Activated T-helper 2 cell treated with anti-CD3 and anti-CD28 coated beads, Interferon-gamma antibody, Interleukin-2, Interleukin-4, amounts not matched to agents 10 μg/mL and 5 μg/mL and 100 μg/mL, durations not matched to agents 14 hours and 24 hours and 36 hours (primary cell): ENCODE measurements around the gene AGAP2. TPM values are rescaled to one million over a fixed set of nuclear protein-coding genes. Genes with fewer than 3 reads are reported as not detected.

Experiments used
- DNase-seq: peaks from one replicate; pipeline ENCODE4 v3.0.0; 2021; ENCODE audit warnings: low spot score
- H3K27ac Mint-ChIP-seq: one replicate; pipeline ENCODE4 v1.8.0; 2021; ENCODE audit warnings: mixed read lengths
- H3K27me3 Mint-ChIP-seq: one replicate; pipeline ENCODE4 v1.8.0; 2021; ENCODE audit warnings: low read depth, mixed read lengths
- H3K36me3 Mint-ChIP-seq: one replicate; pipeline ENCODE4 v1.8.0; 2021; ENCODE audit warnings: low read depth, mixed read lengths
- H3K4me1 Mint-ChIP-seq: one replicate; pipeline ENCODE4 v1.8.0; 2021; ENCODE audit warnings: low read depth, mixed read lengths
- H3K4me3 Mint-ChIP-seq: one replicate; pipeline ENCODE4 v1.8.0; 2021; ENCODE audit warnings: low read depth, mild to moderate bottlenecking, moderate library complexity, mixed read lengths
- H3K9me3 Mint-ChIP-seq: one replicate; pipeline ENCODE4 v1.8.0; 2021; ENCODE audit warnings: mixed read lengths
- intact Hi-C: fragments of 100-400 bp; cut with micrococcal nuclease; formaldehyde crosslinking; loops from one replicate; pipeline ENCODE4 v1.15.1; 2023
- total RNA-seq: library from RNA; stranded (reverse); gene quantifications from 2 replicates; pipeline ENCODE4 v1.2.3, GENCODE V29; 2022

The AGAP2 gene
- total RNA-seq, 1 donor from 2014 or later = 29.0 TPM

- Mint-ChIP-seq H3K4me3 (peak overlapping the region; percentile 89), H3K27ac (peak overlapping the region; percentile 93), H3K27me3 (no peaks in the 10 kb centered on the region), H3K36me3 (peaks cover 52% of the 10 kb centered on the region), H3K4me1 (peaks cover 38% of the 10 kb centered on the region), H3K9me3 (no peaks in the 10 kb centered on the region)
- intact Hi-C loops = no loop called here
- DNase-seq = no peak
These were observed 7.5 kb upstream of the AGAP2 start for GRCh38 chr12:57746025-57746424.

GRCh38 chr12:57745485-57745881 is 6.9 kb upstream of the AGAP2 start:
- Mint-ChIP-seq H3K9me3 (no peaks in the 10 kb centered on the region), H3K27me3 (no peaks in the 10 kb centered on the region), H3K36me3 (peaks cover 46% of the 10 kb centered on the region), H3K27ac (peak overlapping the region; percentile 93), H3K4me3 (peak overlapping the region; percentile 89), H3K4me1 (peaks cover 38% of the 10 kb centered on the region)
- DNase-seq = no peak
- intact Hi-C loops = loop anchor here (2.0 kb wide), 1 partner anchor 51 kb away; the partner anchor contains the start of gene OS9

GRCh38 chr12:57744777-57745484 is 6.4 kb upstream of the AGAP2 start, which contains the start of gene TSPAN31:
TSPAN31 (plus strand) TSS chr12:57745039; CDS start chr12:57745155, 116 bp downstream.
- Mint-ChIP-seq H3K27me3 (no peaks in the 10 kb centered on the region), H3K27ac (peak within 1 kb of the TSS; percentile 93), H3K4me3 (peak within 1 kb of the TSS; percentile 89), H3K36me3 (peaks cover 42% of the 10 kb centered on the region), H3K9me3 (no peaks in the 10 kb centered on the region), H3K4me1 (peaks cover 38% of the 10 kb centered on the region)
- DNase-seq = peak; percentile 91
- intact Hi-C loops = loop anchor here (1.0 to 5.0 kb wide), 4 partner anchors 7 to 258 kb away; partner anchors contain the start of genes B4GALNT1, CDK4, MARS1 and OS9

- no peaks in the 10 kb centered on the region for H3K9me3 Mint-ChIP-seq
- peaks cover 42% of the 10 kb centered on the region for H3K4me1 Mint-ChIP-seq
- peak overlapping the region; percentile 93 for H3K27ac Mint-ChIP-seq
- H3K36me3 Mint-ChIP-seq = peaks cover 38% of the 10 kb centered on the region
- peak overlapping the region; percentile 89 for H3K4me3 Mint-ChIP-seq
- no peaks in the 10 kb centered on the region for H3K27me3 Mint-ChIP-seq
- peak; percentile 71 for DNase-seq
- intact Hi-C loops = loop anchor here (1.0 to 5.0 kb wide), 4 partner anchors 8 to 257 kb away; partner anchors contain the start of genes B4GALNT1, CDK4, MARS1 and OS9
These were observed 5.7 kb upstream of the AGAP2 start for GRCh38 chr12:57744194-57744776.

GRCh38 chr12:57743769-57744168 is 5.2 kb upstream of the AGAP2 start:
- Mint-ChIP-seq H3K9me3 (no peaks in the 10 kb centered on the region), H3K27ac (peak overlapping the region; percentile 93), H3K27me3 (no peaks in the 10 kb centered on the region), H3K4me3 (peak overlapping the region; percentile 89), H3K4me1 (peaks cover 44% of the 10 kb centered on the region), H3K36me3 (peaks cover 38% of the 10 kb centered on the region)
- DNase-seq = no peak
- intact Hi-C loops = loop anchor here (1.0 to 5.0 kb wide), 5 partner anchors 9 to 256 kb away; partner anchors contain the start of genes B4GALNT1, CDK4, MARS1 and OS9

GRCh38 chr12:57741844-57742738 is 3.5 kb upstream of the AGAP2 start:
- Mint-ChIP-seq H3K27ac (peak overlapping the region; percentile 78), H3K4me3 (peak overlapping the region; percentile 83), H3K9me3 (no peaks in the 10 kb centered on the region), H3K36me3 (peaks cover 24% of the 10 kb centered on the region), H3K4me1 (peaks cover 44% of the 10 kb centered on the region), H3K27me3 (no peaks in the 10 kb centered on the region)
- DNase-seq = peak; percentile 75
- intact Hi-C loops = loop anchor here (2.0 to 5.0 kb wide), 3 partner anchors 110 to 255 kb away; partner anchors contain the start of genes B4GALNT1 and MARS1

- Mint-ChIP-seq H3K27me3 (no peaks in the 10 kb centered on the region), H3K36me3 (peaks cover 24% of the 10 kb centered on the region), H3K9me3 (no peaks in the 10 kb centered on the region), H3K4me1 (peaks cover 45% of the 10 kb centered on the region), H3K4me3 (peak overlapping the region; percentile 83), H3K27ac (peak overlapping the region; percentile 78)
- DNase-seq = no peak
- intact Hi-C loops = loop anchor here (5.0 kb wide), 2 partner anchors 109 to 254 kb away; partner anchors contain the start of genes B4GALNT1 and MARS1
These were observed 2.9 kb upstream of the AGAP2 start for GRCh38 chr12:57741413-57741789.

GRCh38 chr12:57740656-57741412 is 2.3 kb upstream of the AGAP2 start:
- no peaks in the 10 kb centered on the region for H3K9me3 Mint-ChIP-seq
- intact Hi-C loops = loop anchor here (5.0 kb wide), 2 partner anchors 109 to 254 kb away; partner anchors contain the start of genes B4GALNT1 and MARS1
- peak overlapping the region; percentile 78 for H3K27ac Mint-ChIP-seq
- H3K36me3 Mint-ChIP-seq = peaks cover 21% of the 10 kb centered on the region
- peaks cover 40% of the 10 kb centered on the region for H3K4me1 Mint-ChIP-seq
- no peaks in the 10 kb centered on the region for H3K27me3 Mint-ChIP-seq
- peak overlapping the region; percentile 83 for H3K4me3 Mint-ChIP-seq
- DNase-seq = peak; percentile 84

- peaks cover 22% of the 10 kb centered on the region for H3K36me3 Mint-ChIP-seq
- no peak overlapping the region for H3K27ac Mint-ChIP-seq
- H3K27me3 Mint-ChIP-seq = no peaks in the 10 kb centered on the region
- DNase-seq = no peak
- intact Hi-C loops = loop anchor here (5.0 kb wide), 2 partner anchors 108 to 253 kb away; partner anchors contain the start of genes B4GALNT1 and MARS1
- H3K4me1 Mint-ChIP-seq = peaks cover 36% of the 10 kb centered on the region
- peak overlapping the region; percentile 51 for H3K4me3 Mint-ChIP-seq
- H3K9me3 Mint-ChIP-seq = no peaks in the 10 kb centered on the region
These were observed 1.5 kb upstream of the AGAP2 start for GRCh38 chr12:57739914-57740538.

GRCh38 chr12:57739387-57739786 is 845 bp upstream of the AGAP2 start:
- no peaks in the 10 kb centered on the region for H3K9me3 Mint-ChIP-seq
- intact Hi-C loops = no loop called here
- H3K36me3 Mint-ChIP-seq = peaks cover 29% of the 10 kb centered on the region
- no peak for DNase-seq
- peaks cover 35% of the 10 kb centered on the region for H3K4me1 Mint-ChIP-seq
- no peaks in the 10 kb centered on the region for H3K27me3 Mint-ChIP-seq
- H3K27ac Mint-ChIP-seq = peak overlapping the region; percentile 75
- peak overlapping the region; percentile 51 for H3K4me3 Mint-ChIP-seq
